IMR-90 (cell line): ENCODE results near the gene AGPAT3. TPM values are rescaled to one million over a fixed set of nuclear protein-coding genes. Genes with fewer than 3 reads are reported as not detected.
A peak's percentile ranks its signal among the peaks of the same experiment; 100 is the strongest.

Experiments
- ATAC-seq: fragments of 200-7000 bp; cut with Tn5 transposase; 2 replicates; pipeline ENCODE4 v1.9.1; 2020; ENCODE audit warnings: low read depth, mild to moderate bottlenecking, moderate library complexity
- BruUV-seq: library from RNA; stranded (reverse); fragments of 400-500 nt; replicated peaks from 2 replicates; lab custom pipeline; 2021; lab: Mats Ljungman, UMichigan
- CTCF ChIA-PET: fragments of 300-600 bp; formaldehyde crosslinking; extraction: SDS; loops from one replicate; lab custom pipeline; 2021; ENCODE audit warnings: antibody characterized with exemption; lab: Yijun Ruan, JAX
- POLR2A ChIA-PET: fragments of 300-600 bp; sonication (Branson Sonifier 250); formaldehyde crosslinking; loops from one replicate; lab custom pipeline; 2022; ENCODE audit warnings: antibody characterized with exemption; ENCODE audit not compliant: unreplicated experiment; lab: Charles Lee
- DNase-seq: peaks from one replicate; pipeline ENCODE4 v3.0.0; 2013
- H2AFZ ChIP-seq: replicated peaks from 2 replicates; pipeline ENCODE3; 2013; ENCODE audit warnings: low read length, mild to moderate bottlenecking; ENCODE audit not compliant: poor library complexity
- H2AK5ac ChIP-seq: 2 replicates; pipeline ENCODE4 v1.6.1; 2013; ENCODE audit warnings: low read depth, low read length, inconsistent platforms
- H2AK9ac ChIP-seq: replicated peaks from 2 replicates; pipeline ENCODE3; 2013; ENCODE audit warnings: mild to moderate bottlenecking, low read depth, low read length, moderate library complexity; ENCODE audit not compliant: poor library complexity
- H2BK120ac ChIP-seq: 2 replicates; pipeline ENCODE4 v1.6.1; 2013; ENCODE audit warnings: low read depth, low read length, inconsistent platforms
- H2BK15ac ChIP-seq: 3 replicates; pipeline ENCODE4 v1.6.1; 2013; ENCODE audit warnings: low read depth, low read length, inconsistent platforms
- H2BK20ac ChIP-seq: 2 replicates; pipeline ENCODE4 v1.6.1; 2013; ENCODE audit warnings: low read depth, mild to moderate bottlenecking, inconsistent platforms, low read length, moderate library complexity
- H2BK5ac ChIP-seq: 2 replicates; pipeline ENCODE4 v1.6.1; 2013; ENCODE audit warnings: mild to moderate bottlenecking, low read depth, low read length, inconsistent platforms; ENCODE audit not compliant: poor library complexity, severe bottlenecking
- H3K14ac ChIP-seq: replicated peaks from 2 replicates; pipeline ENCODE4 v1.6.1; 2013; ENCODE audit warnings: low read depth, low read length, inconsistent platforms
- H3K18ac ChIP-seq: 2 replicates; pipeline ENCODE4 v1.6.1; 2013; ENCODE audit warnings: low read depth, low read length, control low read depth
- H3K23ac ChIP-seq: 2 replicates; pipeline ENCODE4 v1.6.1; 2013; ENCODE audit warnings: low read depth, low read length, inconsistent platforms
- H3K27ac ChIP-seq: 2 replicates; pipeline ENCODE4 v1.5.1; 2013; ENCODE audit warnings: mild to moderate bottlenecking, control low read depth, low read length; ENCODE audit not compliant: insufficient read depth
- H3K27me3 ChIP-seq: 2 replicates; pipeline ENCODE4 v1.6.1; 2013; ENCODE audit warnings: low read length; ENCODE audit not compliant: control insufficient read depth, insufficient read depth
- H3K36me3 ChIP-seq: 2 replicates; pipeline ENCODE4 v1.6.1; 2013; ENCODE audit warnings: low read length, mixed read lengths; ENCODE audit not compliant: control insufficient read depth, insufficient read depth
- H3K4ac ChIP-seq: 2 replicates; pipeline ENCODE4 v1.6.1; 2013; ENCODE audit warnings: low read depth, low read length, inconsistent platforms
- H3K4me1 ChIP-seq: 2 replicates; pipeline ENCODE4 v1.6.1; 2013; ENCODE audit warnings: low read length, mixed read lengths; ENCODE audit not compliant: control insufficient read depth, insufficient read depth
- H3K4me2 ChIP-seq: 2 replicates; pipeline ENCODE4 v1.6.1; 2013; ENCODE audit warnings: low read depth, mild to moderate bottlenecking, control low read depth, low read length, moderate library complexity
- H3K4me3 ChIP-seq: 2 replicates; pipeline ENCODE4 v1.5.1; 2013; ENCODE audit warnings: low read depth, mild to moderate bottlenecking, control low read depth, low read length, moderate library complexity; ENCODE audit not compliant: insufficient read depth
- H3K56ac ChIP-seq: 2 replicates; pipeline ENCODE4 v1.6.1; 2013; ENCODE audit warnings: low read length, inconsistent platforms; ENCODE audit not compliant: insufficient read depth; ENCODE audit errors: extremely low read depth
- H3K79me1 ChIP-seq, 2 experiments: 2 replicates each; pipeline ENCODE4 v1.6.1; 2013; ENCODE audit warnings: low read length in 2 of 2, inconsistent platforms in 1 of 2, low read depth in 1 of 2
- H3K9ac ChIP-seq: 2 replicates; pipeline ENCODE4 v1.6.1; 2013; ENCODE audit warnings: low read depth, low read length, control low read depth
- H3K9me1 ChIP-seq: 2 replicates; pipeline ENCODE4 v1.6.1; 2013; ENCODE audit warnings: low read length, inconsistent platforms; ENCODE audit not compliant: insufficient read depth
- H3K9me3 ChIP-seq: 2 replicates; pipeline ENCODE4 v1.6.1; 2013; ENCODE audit warnings: low read length; ENCODE audit not compliant: control insufficient read depth, insufficient read depth
- H4K20me1 ChIP-seq: 2 replicates; pipeline ENCODE4 v1.6.1; 2013; ENCODE audit warnings: low read length, inconsistent platforms; ENCODE audit not compliant: insufficient read depth
- H4K5ac ChIP-seq: 2 replicates; pipeline ENCODE4 v1.6.1; 2013; ENCODE audit warnings: mild to moderate bottlenecking, low read depth, low read length, control low read depth
- H4K8ac ChIP-seq, 2 experiments: 2 replicates each; pipeline ENCODE4 v1.6.1; 2013; ENCODE audit warnings: low read depth in 2 of 2, low read length in 2 of 2, control low read depth in 1 of 2, inconsistent platforms in 1 of 2
- H4K91ac ChIP-seq: 2 replicates; pipeline ENCODE4 v1.6.1; 2013; ENCODE audit warnings: low read depth, low read length, inconsistent platforms; ENCODE audit not compliant: insufficient read depth
- MAFK ChIP-seq: IDR thresholded peaks from 2 replicates; pipeline ENCODE4 v1.6.1; 2012; ENCODE audit warnings: low read depth, low read length, improper control_type of control experiment
- MAZ ChIP-seq: IDR thresholded peaks from 2 replicates; pipeline ENCODE4 v1.6.1; 2012; ENCODE audit warnings: low read depth, mild to moderate bottlenecking, low read length, improper control_type of control experiment, moderate library complexity, borderline replicate concordance
- RAD21 ChIP-seq: IDR thresholded peaks from 2 replicates; pipeline ENCODE4 v1.6.1; 2012; ENCODE audit warnings: low read length, improper control_type of control experiment
- RCOR1 ChIP-seq: IDR thresholded peaks from 2 replicates; pipeline ENCODE4 v1.6.1; 2012; ENCODE audit warnings: mild to moderate bottlenecking, low read length, improper control_type of control experiment; ENCODE audit not compliant: insufficient replicate concordance
- SMC3 ChIP-seq: fragments of 150-350 bp; IDR thresholded peaks from 2 replicates; pipeline ENCODE4 v1.6.1; 2016; ENCODE audit warnings: low read depth, mild to moderate bottlenecking, antibody characterized with exemption, low read length, moderate library complexity
- USF2 ChIP-seq: fragments of 150-350 bp; IDR thresholded peaks from 2 replicates; pipeline ENCODE4 v1.6.1; 2017; ENCODE audit warnings: mild to moderate bottlenecking, antibody characterized with exemption, low read length, low read depth
- WGBS, 2 experiments: methylation state at CpG; one replicate each; pipeline versions ENCODE4 v1.1.5 to v1.1.7; 2013; ENCODE audit warnings: missing lambda C conversion rate in 2 of 2; ENCODE audit not compliant: insufficient read length in 1 of 2; ENCODE audit errors: extremely low coverage in 2 of 2; 5-methylcytosine and 5-hydroxymethylcytosine counted together
- dilution Hi-C: fragments of 300-500 bp; cut with HindIII; formaldehyde crosslinking; loops from one replicate; pipeline ENCODE4 v1.14.3; 2018; ENCODE audit warnings: low sequenced_read_pairs; ENCODE audit not compliant: unreplicated experiment
- in situ Hi-C: fragments of 300-500 bp; cut with MboI; formaldehyde crosslinking; loops from 3 replicates; pipeline ENCODE4 v1.14.3; 2019; ENCODE audit warnings: low sequenced_read_pairs, inconsistent platforms, mixed read lengths
- intact Hi-C: fragments of 100-400 bp; cut with micrococcal nuclease; formaldehyde crosslinking; loops from 2 replicates; pipeline ENCODE4 v1.10.0; 2022
- polyA plus RNA-seq, 3 experiments: library from polyadenylated mRNA; depleted of rRNA; stranded (reverse); fragments of >200 nt; gene quantifications; 2 replicates each; pipeline ENCODE4 v1.2.3, GENCODE V29; 2012; ENCODE audit warnings: low replicate concordance in 1 of 3
- total RNA-seq: library from RNA; depleted of rRNA; stranded (reverse); fragments of >200 nt; gene quantifications from 2 replicates; pipeline ENCODE4 v1.2.3, GENCODE V29; 2012
- TF ChIP-seq, protein P1 (sequence below): conservative IDR thresholded peaks from 2 replicates; pipeline ENCODE4 v1.5.1; 2012; ENCODE audit warnings: mild to moderate bottlenecking, low read depth, low read length, improper control_type of control experiment

Gene AGPAT3
- total and polyA plus RNA-seq, 2 of the 4 experiments (the other 2 are of a cell fraction): 27.1 to 38.7 TPM

- H3K9ac ChIP-seq: no peak overlapping the region
- H2BK20ac ChIP-seq: no peak overlapping the region
- peaks cover 32 to 54% of the 10 kb centered on the region in 2 experiments for H3K79me1 ChIP-seq
- H3K23ac ChIP-seq: no peak overlapping the region
- H4K5ac ChIP-seq: no peak overlapping the region
- H3K56ac ChIP-seq: no peak overlapping the region
- H3K4me3 ChIP-seq: peak overlapping the region; percentile 25; the same call in 1 of the 2 replicates
- H4K91ac ChIP-seq: no peak overlapping the region
- no peaks in the 10 kb centered on the region for H3K27me3 ChIP-seq
- no peak overlapping the region for H2AK5ac ChIP-seq
- POLR2A ChIA-PET: no interaction called here
- no TSS peak for BruUV-seq
- H3K4me1 ChIP-seq: peaks cover 4% of the 10 kb centered on the region; the same call in 1 of the 2 replicates
- in situ Hi-C loops (no loop called here), intact Hi-C loops (no loop called here), dilution Hi-C loops (no loop called here)
- no peak overlapping the region for H3K4ac ChIP-seq
- no peak overlapping the region for H3K27ac ChIP-seq
- TF ChIP-seq RAD21 (peak; percentile 75), MAZ (peak; percentile 83), RCOR1 (no peak), MAFK (no peak), SMC3 (peak; percentile 71), USF2 (peak; percentile 69; the same call in 1 of the 2 replicates)
- TF ChIP-seq, protein P1, sequence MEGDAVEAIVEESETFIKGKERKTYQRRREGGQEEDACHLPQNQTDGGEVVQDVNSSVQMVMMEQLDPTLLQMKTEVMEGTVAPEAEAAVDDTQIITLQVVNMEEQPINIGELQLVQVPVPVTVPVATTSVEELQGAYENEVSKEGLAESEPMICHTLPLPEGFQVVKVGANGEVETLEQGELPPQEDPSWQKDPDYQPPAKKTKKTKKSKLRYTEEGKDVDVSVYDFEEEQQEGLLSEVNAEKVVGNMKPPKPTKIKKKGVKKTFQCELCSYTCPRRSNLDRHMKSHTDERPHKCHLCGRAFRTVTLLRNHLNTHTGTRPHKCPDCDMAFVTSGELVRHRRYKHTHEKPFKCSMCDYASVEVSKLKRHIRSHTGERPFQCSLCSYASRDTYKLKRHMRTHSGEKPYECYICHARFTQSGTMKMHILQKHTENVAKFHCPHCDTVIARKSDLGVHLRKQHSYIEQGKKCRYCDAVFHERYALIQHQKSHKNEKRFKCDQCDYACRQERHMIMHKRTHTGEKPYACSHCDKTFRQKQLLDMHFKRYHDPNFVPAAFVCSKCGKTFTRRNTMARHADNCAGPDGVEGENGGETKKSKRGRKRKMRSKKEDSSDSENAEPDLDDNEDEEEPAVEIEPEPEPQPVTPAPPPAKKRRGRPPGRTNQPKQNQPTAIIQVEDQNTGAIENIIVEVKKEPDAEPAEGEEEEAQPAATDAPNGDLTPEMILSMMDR: peak; percentile 99
- H3K18ac ChIP-seq: no peak overlapping the region
- H3K9me3 ChIP-seq: no peaks in the 10 kb centered on the region
- ATAC-seq (peak; percentile 99), DNase-seq (peak; percentile 59)
- H2AFZ ChIP-seq: peak overlapping the region; percentile 70
- H3K36me3 ChIP-seq: peaks cover 5% of the 10 kb centered on the region
- 0 out of 2 replicates have a peak overlapping the region, but pooled peaks have one; percentile 2 for H3K14ac ChIP-seq
- peak overlapping the region in 1 of 2 experiments; percentile 40; a peak in 1 of 4 replicates for H4K8ac ChIP-seq
- peak overlapping the region; percentile 74 for H2AK9ac ChIP-seq
- CTCF ChIA-PET: no interaction called here
- H3K4me2 ChIP-seq: peak overlapping the region; percentile 77
- H4K20me1 ChIP-seq: peaks cover 52% of the 10 kb centered on the region
- peaks cover 12% of the 10 kb centered on the region for H3K9me1 ChIP-seq
- H2BK15ac ChIP-seq: no peak overlapping the region
- H2BK120ac ChIP-seq: no peak overlapping the region
- no peak overlapping the region for H2BK5ac ChIP-seq
- 50% methylated on average over 7 of the region's 30 CpGs; no CpG with 5 or more reads in 1 of the 2 experiments for WGBS, 2 experiments
Observed at GRCh38 chr21:43938751-43939442, 73.9 kb downstream of the AGPAT3 start.
